HG02885 (cell line): ENCODE results near the gene CD6.

Experiments used
- ATAC-seq: cut with Tn5 transposase; IDR thresholded peaks from one replicate; pipeline ENCODE4 v1.9.1; 2021; ENCODE audit warnings: mild to moderate bottlenecking; ENCODE audit not compliant: unreplicated experiment, poor library complexity

The CD6 gene

DNA sequence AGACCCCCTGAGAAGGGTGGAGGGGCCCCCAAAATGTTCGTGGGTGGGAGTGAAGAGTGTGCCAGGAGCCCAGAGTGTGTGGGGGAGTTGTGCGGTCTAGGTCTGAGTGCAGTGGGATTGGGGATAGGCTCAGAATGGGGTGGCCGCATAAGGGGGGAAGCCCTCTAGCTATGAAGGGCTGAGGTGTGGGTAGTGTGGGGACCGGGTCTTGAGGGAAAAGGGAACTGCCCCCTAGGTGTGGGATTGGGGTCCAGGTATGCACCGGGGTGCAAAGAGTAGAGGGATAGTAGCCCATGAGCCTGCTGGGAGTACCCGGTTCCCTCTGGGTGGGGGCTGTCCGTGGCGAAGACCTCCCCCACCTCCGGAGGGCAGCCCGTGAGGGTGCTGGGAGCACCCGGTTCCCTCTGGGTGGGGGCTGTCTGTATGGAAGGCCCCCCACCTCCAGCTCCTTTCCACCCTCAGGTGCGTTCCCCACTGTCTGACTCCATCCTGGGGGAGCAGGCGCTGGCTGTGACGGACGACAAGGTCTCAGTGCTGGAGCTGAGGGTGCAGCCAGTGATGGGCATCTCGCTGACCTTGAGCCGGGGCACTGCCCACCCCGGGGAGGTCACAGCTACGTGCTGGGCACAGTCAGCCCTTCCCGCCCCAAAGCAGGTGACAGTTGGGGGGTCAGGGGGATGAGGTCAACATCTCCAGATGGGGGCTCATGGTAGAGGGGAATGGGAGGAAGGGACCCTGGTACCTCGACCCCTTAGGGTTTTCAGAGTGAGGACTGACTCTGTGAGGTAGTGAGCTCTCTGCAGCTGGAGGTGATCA, 36.5 kb upstream of the CD6 start:
- ATAC-seq = no peak

DNA sequence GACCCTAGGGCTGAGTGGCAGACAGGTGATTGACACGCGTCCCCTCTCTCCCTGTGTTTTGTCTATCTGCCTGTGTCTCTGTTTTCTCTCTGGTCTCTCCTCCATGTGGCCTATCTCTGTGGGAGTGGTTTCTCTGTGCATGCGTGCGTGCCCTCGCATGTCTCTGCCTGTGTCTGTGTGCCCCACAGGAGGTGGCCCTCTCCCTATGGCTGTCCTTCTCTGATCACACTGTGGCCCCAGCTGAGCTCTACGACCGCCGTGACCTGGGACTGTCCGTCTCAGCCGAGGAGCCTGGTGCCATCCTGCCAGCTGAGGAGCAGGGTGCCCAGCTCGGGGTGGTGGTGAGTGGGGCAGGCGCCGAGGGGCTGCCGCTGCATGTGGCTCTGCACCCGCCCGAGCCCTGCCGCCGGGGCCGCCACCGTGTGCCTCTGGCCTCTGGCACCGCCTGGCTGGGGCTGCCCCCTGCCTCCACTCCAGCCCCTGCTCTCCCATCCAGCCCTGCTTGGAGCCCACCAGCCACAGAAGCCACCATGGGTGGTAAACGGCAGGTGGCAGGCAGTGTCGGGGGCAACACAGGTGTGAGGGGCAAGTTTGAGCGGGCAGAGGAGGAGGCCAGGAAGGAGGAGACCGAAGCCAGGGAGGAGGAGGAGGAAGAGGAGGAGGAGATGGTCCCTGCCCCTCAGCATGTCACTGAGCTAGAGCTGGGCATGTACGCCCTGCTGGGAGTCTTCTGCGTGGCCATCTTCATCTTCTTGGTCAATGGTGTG, 35.6 kb upstream of the CD6 start:
- no peak for ATAC-seq

DNA sequence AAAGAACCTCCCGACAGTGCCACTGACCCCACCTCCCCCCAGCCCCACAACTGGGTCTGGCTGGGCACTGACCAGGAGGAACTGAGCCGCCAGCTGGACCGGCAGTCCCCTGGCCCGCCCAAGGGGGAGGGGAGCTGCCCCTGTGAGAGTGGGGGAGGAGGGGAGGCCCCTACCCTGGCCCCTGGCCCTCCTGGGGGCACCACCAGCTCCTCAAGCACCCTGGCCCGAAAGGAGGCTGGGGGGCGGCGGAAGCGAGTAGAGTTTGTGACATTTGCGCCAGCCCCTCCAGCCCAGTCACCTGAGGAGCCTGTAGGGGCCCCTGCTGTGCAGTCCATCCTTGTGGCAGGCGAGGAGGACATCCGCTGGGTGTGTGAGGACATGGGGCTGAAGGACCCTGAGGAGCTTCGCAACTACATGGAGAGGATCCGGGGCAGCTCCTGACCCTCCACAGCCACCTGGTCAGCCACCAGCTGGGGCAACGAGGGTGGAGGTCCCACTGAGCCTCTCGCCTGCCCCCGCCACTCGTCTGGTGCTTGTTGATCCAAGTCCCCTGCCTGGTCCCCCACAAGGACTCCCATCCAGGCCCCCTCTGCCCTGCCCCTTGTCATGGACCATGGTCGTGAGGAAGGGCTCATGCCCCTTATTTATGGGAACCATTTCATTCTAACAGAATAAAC, 34.9 kb upstream of the CD6 start:
- ATAC-seq = no peak

DNA sequence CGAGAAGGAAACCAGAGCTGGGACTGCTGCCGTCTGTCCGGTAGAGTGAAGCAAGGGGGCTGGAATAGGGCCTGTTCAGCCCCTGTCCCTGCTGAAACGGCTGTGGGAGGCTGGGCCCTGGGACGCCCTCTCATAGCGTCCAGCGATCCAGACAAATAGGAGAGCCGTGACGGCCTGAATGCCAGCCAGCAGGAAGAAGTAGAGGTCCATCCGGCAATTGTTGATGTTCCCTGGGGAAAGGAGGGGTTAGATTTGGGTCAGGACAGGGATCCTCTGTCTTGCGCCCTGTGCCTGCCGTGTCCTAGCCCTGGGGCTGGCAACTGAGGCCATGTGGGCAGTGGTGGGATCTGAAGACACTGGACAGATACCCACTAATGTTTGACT, 34.3 kb upstream of the CD6 start:
- no peak for ATAC-seq

DNA sequence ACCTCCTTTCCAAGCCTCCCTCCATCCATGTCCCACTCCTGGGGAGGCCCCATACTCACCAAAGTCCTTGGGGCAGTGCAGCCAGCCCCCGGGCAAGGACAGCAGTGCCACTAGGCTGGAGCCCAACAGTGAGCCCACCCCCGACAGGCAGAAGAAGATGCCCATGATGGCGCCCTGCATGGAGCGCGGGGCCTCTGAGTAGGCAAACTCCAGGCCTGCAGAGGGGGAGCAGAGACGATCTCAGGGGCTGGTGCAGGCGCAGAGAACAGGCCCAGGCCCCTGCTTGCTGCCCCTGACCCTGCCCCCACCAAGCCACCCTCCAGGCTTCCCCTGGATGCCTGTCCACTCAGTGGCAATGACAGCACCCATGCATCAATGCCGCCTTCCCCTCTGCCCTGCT, 33.7 kb upstream of the CD6 start:
- ATAC-seq = no peak

DNA sequence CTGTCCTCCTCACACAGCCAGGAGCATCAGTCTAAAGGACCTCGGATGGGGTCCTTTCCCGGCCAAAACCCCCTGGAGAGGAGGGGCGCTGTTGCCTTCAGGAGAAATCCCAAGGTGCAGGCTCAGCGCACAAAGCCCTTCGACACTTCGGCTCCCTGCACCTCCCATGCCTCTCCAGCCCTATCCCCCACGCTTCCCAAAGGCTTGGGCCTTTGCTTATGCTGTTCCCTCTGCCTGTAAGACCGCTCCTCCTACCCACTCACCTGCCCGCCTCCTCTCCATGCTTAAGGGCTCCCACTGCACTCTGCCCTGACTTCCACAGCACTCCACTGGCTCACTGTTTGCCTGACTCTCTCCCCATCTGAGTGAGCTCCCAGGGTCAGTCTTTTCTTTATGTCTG, 33.0 kb upstream of the CD6 start:
- ATAC-seq = no peak

DNA sequence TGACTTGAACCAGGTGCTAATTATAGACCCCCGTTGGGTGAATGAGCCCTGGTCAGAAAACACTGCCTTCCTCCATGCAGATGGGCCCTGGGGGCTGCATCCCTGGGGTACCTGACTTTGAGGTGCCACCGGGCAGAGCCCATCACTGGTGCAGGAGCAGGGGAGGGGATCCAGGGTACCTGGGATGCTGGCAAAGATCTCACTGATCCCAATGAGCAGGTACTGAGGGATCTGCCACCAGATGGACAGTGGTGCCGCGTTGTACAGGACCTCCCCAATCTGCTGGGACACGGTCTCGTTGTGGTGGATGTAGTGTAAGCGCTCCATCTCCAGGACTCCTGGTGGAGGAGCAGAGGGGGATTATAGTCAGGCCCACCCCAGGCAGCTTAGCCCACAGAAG, 32.2 kb upstream of the CD6 start:
- ATAC-seq = no peak

DNA sequence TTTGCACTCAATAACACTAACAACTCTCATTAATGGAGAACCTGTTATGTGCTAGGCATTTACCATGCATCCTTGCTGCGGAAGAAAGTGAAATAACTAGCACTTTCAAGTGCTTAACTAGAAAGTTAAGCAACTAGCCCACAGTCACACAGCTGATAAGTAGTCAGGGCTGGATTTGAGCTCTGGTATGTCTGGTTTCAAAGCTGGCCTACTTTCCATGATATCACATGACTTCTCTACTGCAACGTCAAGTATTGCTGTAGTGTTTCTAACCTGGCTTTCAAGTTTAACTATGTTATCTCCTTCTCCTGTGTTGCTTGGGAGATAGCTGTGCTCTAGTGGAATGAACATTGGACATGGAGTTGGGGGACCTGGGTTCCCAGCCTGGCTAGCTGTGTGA, 31.6 kb upstream of the CD6 start:
- no peak for ATAC-seq

DNA sequence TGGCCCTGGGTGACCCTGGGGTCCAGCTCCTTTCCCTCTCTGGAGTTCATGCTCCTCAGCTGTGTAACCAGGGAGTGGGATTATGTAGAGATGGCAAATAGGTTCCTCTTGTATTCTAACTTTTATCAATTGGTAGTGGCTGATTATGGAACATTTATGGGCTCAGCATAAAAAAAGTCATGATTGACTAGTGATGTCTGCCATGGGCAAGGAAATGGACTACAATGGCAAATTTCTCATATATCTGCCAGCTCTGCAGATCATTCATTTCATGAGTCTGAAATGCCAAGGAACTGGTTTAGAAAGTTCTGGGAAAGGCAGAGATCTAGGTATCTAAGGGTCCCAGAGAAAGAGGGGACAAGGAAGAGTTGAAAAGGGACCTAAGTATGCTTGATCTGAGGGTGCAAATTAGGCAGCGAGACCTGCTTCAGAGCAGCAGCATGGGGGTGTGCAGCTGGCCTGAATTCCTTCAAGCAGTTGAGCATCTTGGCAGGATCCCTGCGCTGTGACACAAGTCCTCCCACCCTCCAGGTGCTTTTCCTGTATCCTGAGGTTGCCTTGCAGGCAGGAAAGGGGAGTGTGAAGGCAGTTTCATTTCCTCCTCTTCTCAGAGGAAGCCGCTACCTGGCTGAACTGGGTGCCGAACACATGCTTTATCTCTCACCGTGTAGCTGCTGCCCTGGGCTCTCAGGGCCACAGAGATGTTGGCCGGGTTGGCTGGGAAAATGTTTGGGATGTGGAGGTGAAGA, 29.9 kb upstream of the CD6 start:
- no peak for ATAC-seq

DNA sequence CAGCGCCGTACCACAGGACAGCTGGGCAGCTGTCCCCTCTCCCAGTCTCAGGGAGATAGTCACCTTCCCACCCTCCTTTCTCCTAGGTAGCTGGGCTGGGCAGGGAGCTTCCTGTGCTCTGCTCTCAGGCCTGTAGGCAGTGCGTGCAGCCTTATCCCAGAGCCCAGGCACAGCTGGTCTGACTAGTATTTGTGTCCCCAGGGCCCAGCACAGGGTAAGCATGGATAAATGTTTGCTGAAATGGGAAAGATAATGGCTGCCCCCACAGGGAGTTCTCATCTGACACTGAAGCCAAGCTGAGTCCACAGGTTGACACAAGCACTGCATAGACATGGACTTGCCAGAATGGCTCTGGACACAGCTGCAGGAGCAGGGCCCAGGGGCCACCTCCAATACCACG, 29.3 kb upstream of the CD6 start:
- ATAC-seq = no peak

DNA sequence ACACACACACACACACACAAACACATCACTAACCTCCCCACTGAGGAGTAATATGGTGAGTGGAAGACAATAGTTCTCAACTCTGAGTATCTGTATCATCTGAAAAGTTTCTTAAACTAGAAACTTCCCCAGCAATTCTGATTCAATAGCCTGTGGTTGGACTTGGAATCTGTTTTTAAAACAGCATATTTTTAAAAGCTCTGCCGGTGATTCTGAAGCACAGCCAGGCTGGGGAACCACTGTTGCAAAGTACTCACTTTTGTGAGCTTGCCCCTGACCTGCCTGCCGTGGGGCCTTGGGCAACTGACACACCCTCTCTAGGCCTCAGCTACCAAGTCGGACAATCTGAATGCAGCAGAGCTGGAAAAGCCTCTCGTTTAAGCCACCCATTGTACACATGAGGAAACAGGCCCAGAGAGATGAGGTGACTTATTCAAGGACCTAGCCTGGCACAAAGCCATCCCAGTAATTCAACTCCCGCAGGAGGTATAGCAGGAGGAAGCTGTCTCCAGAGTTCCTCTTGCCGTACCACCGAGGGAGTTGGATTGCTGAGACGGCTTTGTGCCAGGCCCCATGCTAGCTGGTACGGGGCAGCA, 28.4 kb upstream of the CD6 start:
- ATAC-seq = no peak

DNA sequence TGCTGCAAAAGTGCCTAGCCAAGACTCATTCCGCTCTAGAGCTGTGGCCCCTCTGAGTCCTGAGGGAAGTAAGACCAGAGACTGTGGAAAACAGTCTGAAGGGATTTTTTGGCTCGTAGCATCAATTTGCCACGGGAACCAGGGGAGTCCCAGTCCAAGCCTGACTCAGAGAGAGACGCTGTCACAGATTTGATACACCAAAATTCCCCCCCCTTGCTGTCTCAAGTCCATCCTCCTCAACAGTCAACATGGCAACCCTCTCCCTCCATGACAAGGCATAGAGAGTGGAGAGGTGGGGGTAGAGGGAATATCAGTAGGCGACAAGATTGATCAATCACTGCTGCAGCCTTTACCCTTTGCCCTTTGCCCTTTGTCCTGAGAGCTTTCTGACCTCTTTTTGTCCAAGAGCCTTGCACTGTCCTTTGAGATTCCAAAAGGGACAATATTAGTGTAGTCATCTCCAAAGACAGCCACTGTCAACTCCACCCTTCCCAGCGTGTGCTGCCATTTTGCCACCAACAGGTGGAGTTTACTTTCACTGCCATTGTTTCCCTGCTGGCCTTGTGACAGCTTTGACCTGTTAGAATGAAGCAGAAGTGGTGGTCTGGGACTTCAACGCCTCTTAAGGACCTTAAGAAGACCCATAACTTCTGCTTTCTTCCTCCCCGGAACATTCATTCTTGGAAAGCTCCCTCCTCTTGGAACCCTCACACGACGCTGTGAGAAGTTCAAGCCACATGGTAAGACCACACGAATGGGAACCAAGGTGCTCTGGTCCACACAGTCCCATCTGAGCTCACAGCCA, 26.8 kb upstream of the CD6 start:
- no peak for ATAC-seq

DNA sequence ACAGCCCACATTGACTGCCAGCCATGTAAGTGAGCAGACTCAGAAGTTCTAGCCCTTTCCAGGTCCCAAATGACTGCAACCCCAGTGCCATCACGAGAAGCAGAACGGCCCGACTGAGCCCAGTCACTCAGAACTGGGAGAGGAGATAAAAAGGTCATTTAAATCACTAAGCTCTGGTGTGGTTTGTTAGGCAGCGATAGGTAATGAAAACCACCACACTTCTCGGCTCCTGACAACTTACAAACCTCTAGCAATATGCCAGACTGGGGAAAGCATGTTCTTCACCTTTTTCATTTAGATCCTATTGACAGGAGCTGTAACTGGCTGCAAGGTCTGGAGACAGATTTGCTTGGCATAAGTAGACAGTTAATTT, 26.2 kb upstream of the CD6 start:
- ATAC-seq = no peak

DNA sequence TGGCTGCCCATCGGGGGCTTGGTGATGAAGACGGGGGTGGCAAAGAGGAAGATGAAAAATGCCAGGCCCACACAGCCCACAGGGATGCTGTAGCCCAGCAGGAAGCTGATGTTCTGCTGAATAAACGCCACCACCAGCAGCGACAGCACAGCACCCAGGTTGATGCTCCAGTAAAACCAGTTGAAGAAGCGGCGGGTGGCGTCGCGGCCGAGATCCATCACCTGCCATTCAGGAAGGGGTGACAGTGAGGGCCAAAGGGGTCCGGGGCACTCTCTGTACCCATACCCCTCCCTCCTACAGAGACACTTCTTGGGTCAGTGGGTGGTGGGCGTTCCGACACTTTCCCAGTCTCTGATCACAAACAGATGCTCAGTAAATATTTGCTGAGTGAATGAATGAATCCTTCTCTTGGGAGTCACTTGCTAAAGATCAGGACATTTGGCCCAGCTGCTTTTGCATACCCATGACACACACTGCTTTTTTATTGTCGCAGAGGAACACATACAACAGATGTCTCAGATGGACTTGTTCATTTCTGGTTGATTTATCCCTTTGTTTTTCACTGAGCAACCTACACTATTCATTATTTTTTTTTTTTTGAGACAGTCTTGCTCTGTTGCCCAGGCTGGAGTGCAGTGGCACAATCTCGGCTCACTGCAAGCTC, 24.7 kb upstream of the CD6 start:
- ATAC-seq = no peak

DNA sequence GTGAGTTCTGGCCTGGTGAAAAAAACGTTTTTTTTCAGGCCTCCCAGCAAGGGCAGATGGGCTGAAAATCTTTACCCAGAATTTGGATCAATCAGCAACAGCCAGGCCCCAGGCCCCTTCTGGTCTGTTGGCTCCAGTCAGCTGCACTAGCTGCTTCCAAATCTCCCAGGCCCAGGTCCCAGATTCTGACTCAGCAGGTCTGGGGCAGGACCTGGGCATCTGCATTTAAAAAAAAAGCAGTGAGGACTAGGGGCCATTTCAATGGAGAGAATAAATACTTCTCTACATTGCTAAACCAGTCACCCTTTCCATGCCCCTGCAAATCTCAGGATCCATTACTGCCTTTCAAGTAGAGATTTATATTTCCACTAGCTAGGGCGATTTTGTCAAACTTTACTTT, 23.8 kb upstream of the CD6 start:
- ATAC-seq = no peak

DNA sequence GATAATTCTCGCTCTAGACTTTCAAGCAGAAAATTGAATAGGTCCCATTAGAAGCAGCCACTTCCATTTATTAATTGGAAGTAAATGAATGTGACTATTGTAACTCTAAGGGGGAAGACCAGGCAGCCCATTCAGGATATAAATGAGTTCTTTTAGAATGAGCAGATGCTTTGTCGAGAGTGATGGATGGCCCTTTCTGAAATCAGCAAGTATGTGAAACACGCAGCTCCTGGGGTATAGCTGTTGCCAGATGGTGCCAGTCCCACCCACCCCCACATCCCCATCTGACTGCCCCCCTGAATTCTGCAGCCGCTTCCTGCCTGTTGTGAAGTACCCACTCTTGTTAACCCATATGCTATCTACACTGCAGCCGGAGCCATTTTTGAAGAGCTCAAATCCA, 23.2 kb upstream of the CD6 start:
- ATAC-seq = no peak

DNA sequence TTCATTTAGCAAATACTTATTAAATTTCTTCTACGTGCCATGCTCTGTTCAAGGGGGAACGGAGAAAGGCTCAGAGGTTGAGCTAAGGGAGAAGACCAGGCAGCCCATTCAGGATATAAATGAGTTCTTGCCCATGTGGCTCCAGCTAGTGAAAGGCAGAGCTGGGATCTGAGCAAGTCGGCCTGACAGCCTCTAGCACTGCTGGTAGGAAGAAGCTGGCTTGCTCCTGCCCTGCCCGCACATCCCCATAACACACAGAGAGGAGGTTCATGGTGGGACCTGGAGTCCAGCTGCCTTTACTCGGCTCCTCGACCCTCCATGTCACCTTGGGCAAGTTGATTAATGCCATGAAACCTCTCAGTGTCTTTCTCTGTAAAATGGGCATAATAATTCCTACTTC, 21.5 kb upstream of the CD6 start:
- no peak for ATAC-seq

DNA sequence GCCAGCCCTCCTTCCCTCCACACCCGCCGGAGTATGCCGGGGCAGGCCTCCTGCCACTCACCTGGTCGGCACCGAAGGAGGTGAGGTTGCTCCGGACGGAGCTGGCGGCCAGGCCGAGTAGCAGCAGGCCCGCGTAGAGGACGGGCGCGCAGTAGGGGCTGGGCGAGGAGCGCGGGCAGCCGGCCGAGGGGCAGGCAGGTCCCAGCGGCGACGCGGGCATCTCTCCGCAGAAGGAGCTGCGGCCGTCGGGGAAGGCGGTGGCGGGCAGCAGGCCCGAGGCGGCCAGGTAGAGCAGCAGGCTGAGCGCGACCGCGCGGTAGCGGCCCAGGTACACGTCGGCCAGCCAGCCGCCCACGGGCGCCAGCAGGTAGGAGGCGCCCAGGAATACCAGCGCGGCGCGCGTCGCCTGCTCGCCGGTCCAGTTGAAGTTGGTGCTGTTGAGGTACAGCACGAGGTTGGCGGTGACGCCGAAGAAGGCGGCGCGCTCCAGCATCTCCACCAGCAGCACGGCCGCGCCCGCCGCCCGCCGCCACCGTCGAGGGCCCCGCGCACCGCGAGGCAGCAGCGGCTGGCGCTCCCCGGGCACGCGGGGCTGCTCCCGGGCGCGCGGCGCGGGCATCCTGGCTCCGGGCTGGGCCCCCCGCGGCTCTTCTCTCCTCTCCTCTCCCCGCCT, 20.4 kb upstream of the CD6 start:
- ATAC-seq = no peak

DNA sequence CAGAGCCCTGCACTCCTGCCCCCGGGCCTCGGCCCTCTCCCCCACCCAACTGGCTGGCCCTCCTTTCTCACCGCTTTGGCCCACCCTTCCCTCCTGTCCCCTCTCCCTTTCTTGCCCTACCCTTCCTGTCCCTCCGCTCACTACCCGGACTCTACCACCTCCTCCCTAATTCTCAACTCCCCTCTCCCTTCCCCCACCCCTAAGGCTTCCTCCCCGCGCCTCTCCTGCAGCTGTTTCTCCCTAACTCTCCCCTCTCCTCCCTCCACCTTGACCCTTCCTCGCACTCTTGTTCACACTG, 19.9 kb upstream of the CD6 start:
- ATAC-seq = no peak
